Lung (tissue), 12 donors: ENCODE measurements around the gene FAM193A. TPM values are rescaled to one million over a fixed set of nuclear protein-coding genes. Genes with fewer than 3 reads are reported as not detected.
"Not testable (repeated sequence)": the region's sequence is repeated elsewhere in the genome, so short reads cannot be mapped to it uniquely, and the experiment has no call there.

Source experiments
- ATAC-seq: fragments of 200-7000 bp; cut with Tn5 transposase; one replicate; pipeline ENCODE4 v1.9.1; 2020; ENCODE audit warnings: moderate number of reproducible peaks; ENCODE audit not compliant: insufficient read depth, low FRiP score
- DNase-seq, 3 donors: peaks; one replicate each; pipeline ENCODE4 v3.0.0-alpha.2; 2013 to 2017
- H3K27ac ChIP-seq, 2 donors: one replicate each; pipeline ENCODE4 v1.5.1; 2013; ENCODE audit warnings: mild to moderate bottlenecking in 2 of 2, moderate library complexity in 2 of 2, control low read depth in 1 of 2, inconsistent platforms in 1 of 2, low read depth in 1 of 2, low read length in 1 of 2
- H3K27me3 ChIP-seq, 3 donors: one replicate each; pipeline ENCODE4 v1.5.1; 2013; ENCODE audit warnings: low read length in 2 of 3; ENCODE audit not compliant: control insufficient read depth in 3 of 3, insufficient read depth in 3 of 3
- H3K36me3 ChIP-seq, 4 donors: one replicate each; pipeline ENCODE4 v1.5.1; 2013; ENCODE audit warnings: low read length in 4 of 4, mild to moderate bottlenecking in 1 of 4, moderate library complexity in 1 of 4; ENCODE audit not compliant: control insufficient read depth in 4 of 4, insufficient read depth in 4 of 4
- H3K4me1 ChIP-seq, 5 donors: one replicate each; pipeline ENCODE4 v1.5.1; 2013; ENCODE audit warnings: low read length in 5 of 5, mild to moderate bottlenecking in 2 of 5, moderate library complexity in 1 of 5; ENCODE audit not compliant: control insufficient read depth in 5 of 5, insufficient read depth in 5 of 5
- H3K4me3 ChIP-seq: one replicate; pipeline ENCODE4 v1.5.1; 2013; ENCODE audit warnings: mild to moderate bottlenecking, control low read depth, moderate library complexity
- H3K9ac ChIP-seq, 2 donors: one replicate each; pipeline ENCODE4 v1.5.1; 2013; ENCODE audit warnings: low read length in 2 of 2, control low read depth in 1 of 2; ENCODE audit not compliant: insufficient read depth in 1 of 2
- H3K9me3 ChIP-seq, 4 donors: one replicate each; pipeline ENCODE4 v1.5.1; 2013; ENCODE audit warnings: low read length in 3 of 4, mild to moderate bottlenecking in 1 of 4, moderate library complexity in 1 of 4; ENCODE audit not compliant: control insufficient read depth in 4 of 4, insufficient read depth in 3 of 4
- WGBS, 2 donors: extraction: QIAGEN DNeasy Blood & Tissue Kit; methylation state at CpG; one replicate each; pipeline ENCODE4 v1.1.7; 2013; 5-methylcytosine and 5-hydroxymethylcytosine counted together
- polyA plus RNA-seq, 2 donors: library from polyadenylated mRNA; stranded (reverse); fragments of 200-250 nt; gene quantifications; one replicate each; pipeline ENCODE4 v1.2.1, GENCODE V29; 2013
- total RNA-seq, 2 donors: library from RNA; depleted of rRNA in 1 of 2; stranded (reverse); fragments of >200 nt in 1 of 2; gene quantifications; one replicate each; pipeline ENCODE4 v1.2.1, GENCODE V29; 2014 to 2021
- TF ChIP-seq, protein P1 (sequence below): IDR thresholded peaks from 2 replicates; pipeline ENCODE4 v1.5.1; 2012; ENCODE audit warnings: mild to moderate bottlenecking; ENCODE audit errors: control extremely low read depth, extremely low read depth
- donor health status: control.
- donor health status: control.
- donor health status: Bipolar disorder and iron deficiency.
- donor health status: healthy.
- donor health status: DM: yes; HTN: yes; CAD: no.

The FAM193A gene
- total and polyA plus RNA-seq, 4 donors: 9.7 to 33.2 (median 17.5) TPM

DNA sequence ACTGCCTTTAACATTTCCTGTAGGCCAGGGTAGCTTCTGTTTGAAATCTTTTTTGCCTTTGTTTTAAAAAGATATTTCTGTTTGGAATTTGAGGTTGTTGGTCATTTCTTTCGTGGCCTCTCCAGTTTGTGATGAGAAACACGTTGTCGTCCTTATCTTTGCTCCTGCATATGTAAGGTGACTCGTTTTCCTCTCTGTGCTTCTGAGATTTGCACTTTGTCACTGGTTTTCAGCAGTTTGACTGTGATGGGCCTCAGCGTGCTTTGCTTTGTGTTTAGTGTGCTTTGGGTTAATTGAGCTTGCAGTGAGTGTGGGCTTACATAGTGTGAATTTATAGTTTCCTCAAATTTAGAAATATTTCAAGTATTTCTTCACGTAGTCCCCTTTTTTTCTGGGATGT lies 81.5 kb downstream of the FAM193A start:
- WGBS, 2 donors: 83 to 90% methylated on average over 6 of the region's 6 CpGs
- TF ChIP-seq, protein P1, sequence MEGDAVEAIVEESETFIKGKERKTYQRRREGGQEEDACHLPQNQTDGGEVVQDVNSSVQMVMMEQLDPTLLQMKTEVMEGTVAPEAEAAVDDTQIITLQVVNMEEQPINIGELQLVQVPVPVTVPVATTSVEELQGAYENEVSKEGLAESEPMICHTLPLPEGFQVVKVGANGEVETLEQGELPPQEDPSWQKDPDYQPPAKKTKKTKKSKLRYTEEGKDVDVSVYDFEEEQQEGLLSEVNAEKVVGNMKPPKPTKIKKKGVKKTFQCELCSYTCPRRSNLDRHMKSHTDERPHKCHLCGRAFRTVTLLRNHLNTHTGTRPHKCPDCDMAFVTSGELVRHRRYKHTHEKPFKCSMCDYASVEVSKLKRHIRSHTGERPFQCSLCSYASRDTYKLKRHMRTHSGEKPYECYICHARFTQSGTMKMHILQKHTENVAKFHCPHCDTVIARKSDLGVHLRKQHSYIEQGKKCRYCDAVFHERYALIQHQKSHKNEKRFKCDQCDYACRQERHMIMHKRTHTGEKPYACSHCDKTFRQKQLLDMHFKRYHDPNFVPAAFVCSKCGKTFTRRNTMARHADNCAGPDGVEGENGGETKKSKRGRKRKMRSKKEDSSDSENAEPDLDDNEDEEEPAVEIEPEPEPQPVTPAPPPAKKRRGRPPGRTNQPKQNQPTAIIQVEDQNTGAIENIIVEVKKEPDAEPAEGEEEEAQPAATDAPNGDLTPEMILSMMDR: no peak
- DNase-seq: no peak

DNA sequence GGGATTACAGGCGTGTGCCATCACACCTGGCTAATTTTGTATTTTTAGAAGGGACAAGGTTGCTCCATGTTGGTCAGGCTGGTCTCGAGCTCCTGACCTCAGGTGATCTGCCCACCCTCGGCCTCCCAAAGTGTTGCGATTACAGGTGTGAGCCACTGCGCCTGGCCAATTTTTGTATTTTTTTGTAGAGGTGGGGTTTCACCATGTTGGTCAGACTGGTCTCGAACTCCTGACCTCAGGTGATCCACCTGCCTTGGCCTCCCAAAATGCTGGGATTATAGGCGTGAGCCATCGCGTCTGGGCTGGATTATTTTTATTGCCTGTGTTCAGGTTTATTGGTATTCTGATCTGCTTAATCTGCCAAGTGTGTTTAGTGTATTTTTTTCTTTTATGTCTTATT lies 82.3 kb downstream of the FAM193A start:
- H3K9me3 ChIP-seq, H3K4me3 ChIP-seq, H3K27ac ChIP-seq, ATAC-seq, H3K36me3 ChIP-seq, H3K27me3 ChIP-seq, DNase-seq, H3K9ac ChIP-seq: not testable (repeated sequence)
- WGBS, 2 donors: 97 to 98% methylated on average over 9 of the region's 9 CpGs
- peaks cover 0 to 11% (median 0%) of the 10 kb centered on the region in 5 donors for H3K4me1 ChIP-seq

More for the DNA sequence above, 81.5 kb downstream of the FAM193A start:
- Histone ChIP-seq H3K27ac (no peak overlapping the region), H3K9me3 (no peaks in the 10 kb centered on the region), H3K9ac (no peak overlapping the region), H3K4me1 (peaks cover 0 to 8% (median 0%) of the 10 kb centered on the region in 5 donors), H3K4me3 (no peak overlapping the region), H3K27me3 (no peaks in the 10 kb centered on the region), H3K36me3 (no peaks in the 10 kb centered on the region)
- ATAC-seq: no peak

DNA sequence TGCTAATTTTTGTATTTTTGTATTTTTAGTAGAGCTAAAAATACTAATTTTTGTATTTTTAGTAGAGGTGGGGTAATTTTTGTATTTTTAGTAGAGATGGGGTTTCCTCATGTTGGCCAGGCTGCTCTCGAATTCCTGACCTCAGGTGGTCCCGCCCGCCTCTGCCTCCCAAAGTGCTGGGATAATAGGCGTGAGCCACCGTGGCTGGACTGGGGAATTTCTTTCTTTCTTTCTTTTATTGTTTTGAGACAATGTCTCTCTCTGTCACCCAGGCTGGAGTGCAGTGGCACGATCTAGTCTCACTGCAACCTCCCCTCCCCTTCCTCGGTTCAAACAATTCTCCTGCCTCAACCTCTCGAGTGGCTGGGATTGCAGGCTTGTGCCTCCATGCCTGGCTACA lies 83.0 kb downstream of the FAM193A start:
- TF ChIP-seq, protein P1: no peak
- 94% methylated on average over 8 of the region's 8 CpGs for WGBS, 2 donors
- no peak for ATAC-seq

DNA sequence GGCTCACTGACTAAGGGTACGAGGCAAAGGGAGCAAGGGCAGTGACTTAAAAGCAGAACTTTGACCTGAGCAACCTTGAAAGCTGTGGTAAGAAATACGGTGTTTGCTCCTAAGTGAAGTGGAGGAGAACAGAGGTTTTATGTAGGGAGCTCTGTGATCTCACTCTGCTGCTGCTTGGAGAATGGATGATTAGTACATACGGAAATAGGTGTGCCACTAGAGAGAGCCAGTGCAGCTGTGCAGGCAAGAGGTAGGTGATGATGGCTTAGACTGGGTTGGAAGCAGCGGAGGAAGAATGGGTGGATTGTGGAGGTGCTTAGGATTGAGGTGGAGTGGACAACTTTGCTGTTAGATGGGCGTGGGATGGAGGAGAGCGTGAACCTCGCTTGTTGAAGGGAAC lies 85.0 kb downstream of the FAM193A start:
- peaks cover 0 to 13% (median 5%) of the 10 kb centered on the region in 4 donors for H3K36me3 ChIP-seq
- no peak overlapping the region for H3K9ac ChIP-seq
- no peak overlapping the region for H3K4me3 ChIP-seq
- H3K27me3 ChIP-seq: no peaks in the 10 kb centered on the region
- peaks cover 0 to 14% (median 0%) of the 10 kb centered on the region in 5 donors for H3K4me1 ChIP-seq
- H3K27ac ChIP-seq: no peak overlapping the region
- no peak for DNase-seq
- no peak for ATAC-seq
- WGBS, 2 donors: 92 to 93% methylated on average over 7 of the region's 7 CpGs
- no peaks in the 10 kb centered on the region for H3K9me3 ChIP-seq
- TF ChIP-seq, protein P1: no peak

More for the DNA sequence above, 83.0 kb downstream of the FAM193A start:
- Histone ChIP-seq H3K4me1 (peaks cover 0 to 11% (median 0%) of the 10 kb centered on the region in 5 donors), H3K9me3 (no peaks in the 10 kb centered on the region), H3K36me3 (no peaks in the 10 kb centered on the region), H3K27me3 (no peaks in the 10 kb centered on the region), H3K4me3 (no peak overlapping the region), H3K9ac (no peak overlapping the region), H3K27ac (no peak overlapping the region)
- DNase-seq: no peak
